Calu3 (cell line): ENCODE results near the gene LONRF3. TPM values are rescaled to one million over a fixed set of nuclear protein-coding genes. Genes with fewer than 3 reads are reported as not detected.

Experiments used
- BruUV-seq: library from RNA; stranded (reverse); fragments of 400-500 nt; replicated peaks from 2 replicates; lab custom pipeline; 2021; lab: Mats Ljungman, UMichigan
- CTCF ChIA-PET: fragments of 300-600 bp; sonication (Branson Sonifier 250); formaldehyde crosslinking; loops from one replicate; lab custom pipeline; 2022; ENCODE audit warnings: antibody characterized with exemption; lab: Charles Lee
- DNase-seq: peaks from one replicate; pipeline ENCODE4 v3.0.0; 2022
- H3K27ac Mint-ChIP-seq: one replicate; pipeline ENCODE4 v1.8.0; 2022; ENCODE audit warnings: mixed read lengths; ENCODE audit not compliant: unreplicated experiment
- H3K27me3 Mint-ChIP-seq: one replicate; pipeline ENCODE4 v1.8.0; 2022; ENCODE audit warnings: mixed read lengths; ENCODE audit not compliant: unreplicated experiment
- H3K36me3 Mint-ChIP-seq: one replicate; pipeline ENCODE4 v1.8.0; 2022; ENCODE audit warnings: mild to moderate bottlenecking, moderate library complexity, mixed read lengths; ENCODE audit not compliant: insufficient read depth, unreplicated experiment
- H3K4me1 Mint-ChIP-seq: one replicate; pipeline ENCODE4 v1.8.0; 2022; ENCODE audit warnings: mild to moderate bottlenecking, low read depth, mixed read lengths; ENCODE audit not compliant: unreplicated experiment
- H3K4me3 Mint-ChIP-seq: one replicate; pipeline ENCODE4 v1.8.0; 2022; ENCODE audit warnings: mild to moderate bottlenecking, low read depth, moderate library complexity, mixed read lengths; ENCODE audit not compliant: unreplicated experiment
- H3K9me3 Mint-ChIP-seq: one replicate; pipeline ENCODE4 v1.8.0; 2022; ENCODE audit warnings: low read depth, mixed read lengths; ENCODE audit not compliant: unreplicated experiment
- intact Hi-C: fragments of 100-400 bp; cut with micrococcal nuclease; formaldehyde crosslinking; loops from one replicate; pipeline ENCODE4 v1.10.0; 2022; ENCODE audit not compliant: unreplicated experiment
- total RNA-seq: library from RNA; stranded (reverse); gene quantifications from 2 replicates; pipeline ENCODE4 v1.2.3, GENCODE V29; 2022
- TF ChIP-seq, protein P1 (sequence below): fragments of 200-600 bp; IDR thresholded peaks from one replicate; pipeline ENCODE4 v1.8.0; 2022; ENCODE audit warnings: antibody characterized with exemption; ENCODE audit not compliant: unreplicated experiment

Gene LONRF3
- total RNA-seq, 1 experiment from 2014 or later, result 6.7 TPM

GRCh38 chrX:119042040-119042439 lies 67.6 kb downstream of the LONRF3 start:
- intact Hi-C loops, result no loop called here
- no peak overlapping the region for H3K4me3 Mint-ChIP-seq
- no TSS peak for BruUV-seq
- CTCF ChIA-PET, result no interaction called here
- H3K9me3 Mint-ChIP-seq, result no peaks in the 10 kb centered on the region
- TF ChIP-seq, protein P1, sequence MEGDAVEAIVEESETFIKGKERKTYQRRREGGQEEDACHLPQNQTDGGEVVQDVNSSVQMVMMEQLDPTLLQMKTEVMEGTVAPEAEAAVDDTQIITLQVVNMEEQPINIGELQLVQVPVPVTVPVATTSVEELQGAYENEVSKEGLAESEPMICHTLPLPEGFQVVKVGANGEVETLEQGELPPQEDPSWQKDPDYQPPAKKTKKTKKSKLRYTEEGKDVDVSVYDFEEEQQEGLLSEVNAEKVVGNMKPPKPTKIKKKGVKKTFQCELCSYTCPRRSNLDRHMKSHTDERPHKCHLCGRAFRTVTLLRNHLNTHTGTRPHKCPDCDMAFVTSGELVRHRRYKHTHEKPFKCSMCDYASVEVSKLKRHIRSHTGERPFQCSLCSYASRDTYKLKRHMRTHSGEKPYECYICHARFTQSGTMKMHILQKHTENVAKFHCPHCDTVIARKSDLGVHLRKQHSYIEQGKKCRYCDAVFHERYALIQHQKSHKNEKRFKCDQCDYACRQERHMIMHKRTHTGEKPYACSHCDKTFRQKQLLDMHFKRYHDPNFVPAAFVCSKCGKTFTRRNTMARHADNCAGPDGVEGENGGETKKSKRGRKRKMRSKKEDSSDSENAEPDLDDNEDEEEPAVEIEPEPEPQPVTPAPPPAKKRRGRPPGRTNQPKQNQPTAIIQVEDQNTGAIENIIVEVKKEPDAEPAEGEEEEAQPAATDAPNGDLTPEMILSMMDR, result no peak
- no peak overlapping the region for H3K27ac Mint-ChIP-seq
- no peaks in the 10 kb centered on the region for H3K36me3 Mint-ChIP-seq
- H3K27me3 Mint-ChIP-seq, result no peaks in the 10 kb centered on the region
- peaks cover 19% of the 10 kb centered on the region for H3K4me1 Mint-ChIP-seq
- DNase-seq, result no peak

GRCh38 chrX:119042996-119043395 lies 68.6 kb downstream of the LONRF3 start:
- H3K27ac Mint-ChIP-seq, result no peak overlapping the region
- peaks cover 6% of the 10 kb centered on the region for H3K27me3 Mint-ChIP-seq
- CTCF ChIA-PET, result no interaction called here
- no peaks in the 10 kb centered on the region for H3K36me3 Mint-ChIP-seq
- peaks cover 19% of the 10 kb centered on the region for H3K4me1 Mint-ChIP-seq
- TF ChIP-seq, protein P1, result no peak
- intact Hi-C loops, result no loop called here
- no peak overlapping the region for H3K4me3 Mint-ChIP-seq
- no peak for DNase-seq
- BruUV-seq, result no TSS peak
- no peaks in the 10 kb centered on the region for H3K9me3 Mint-ChIP-seq

- Mint-ChIP-seq H3K27ac (no peak overlapping the region), H3K4me1 (peaks cover 16% of the 10 kb centered on the region), H3K9me3 (no peaks in the 10 kb centered on the region), H3K4me3 (no peak overlapping the region), H3K36me3 (no peaks in the 10 kb centered on the region), H3K27me3 (peaks cover 18% of the 10 kb centered on the region)
- BruUV-seq, result no TSS peak
- CTCF ChIA-PET, result no interaction called here
- intact Hi-C loops, result no loop called here
- no peak for DNase-seq
- TF ChIP-seq, protein P1, result no peak
Observed at GRCh38 chrX:119045884-119046283, 71.5 kb downstream of the LONRF3 start.

DNA sequence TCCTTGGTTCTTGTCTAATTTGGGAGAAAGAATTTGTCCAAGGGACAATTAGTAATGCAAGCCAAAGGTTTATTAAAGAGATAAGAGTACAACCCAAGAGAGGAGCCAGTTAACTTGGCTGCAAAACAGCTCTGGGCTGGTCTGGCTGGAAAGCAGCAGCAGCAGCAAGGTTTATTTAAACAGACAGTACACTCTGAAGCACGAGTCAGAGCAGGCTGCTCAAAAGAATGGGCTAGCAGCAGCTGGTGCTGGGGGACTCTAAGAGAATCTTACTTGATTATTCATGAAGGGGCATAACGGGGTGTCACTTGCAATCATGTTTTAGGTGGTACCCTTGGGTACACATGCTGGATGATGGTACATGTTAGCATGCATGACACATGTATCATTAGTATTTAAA lies 81.3 kb downstream of the LONRF3 start:
- no peak for DNase-seq
- H3K4me1 Mint-ChIP-seq, result no peaks in the 10 kb centered on the region
- intact Hi-C loops, result no loop called here
- CTCF ChIA-PET, result no interaction called here
- H3K36me3 Mint-ChIP-seq, result no peaks in the 10 kb centered on the region
- H3K27ac Mint-ChIP-seq, result no peak overlapping the region
- H3K27me3 Mint-ChIP-seq, result no peaks in the 10 kb centered on the region
- no peaks in the 10 kb centered on the region for H3K9me3 Mint-ChIP-seq
- TF ChIP-seq, protein P1, result no peak
- BruUV-seq, result no TSS peak
- H3K4me3 Mint-ChIP-seq, result no peak overlapping the region
